NCI-H1092 treated with DMSO at 0.1 percent for 48 hours (cell line): ENCODE data around the gene C22orf31.

Experiments
- DNase-seq: peaks from one replicate; lab custom pipeline; 2025; lab: John Stamatoyannopoulos, UW

C22orf31 gene

DNA sequence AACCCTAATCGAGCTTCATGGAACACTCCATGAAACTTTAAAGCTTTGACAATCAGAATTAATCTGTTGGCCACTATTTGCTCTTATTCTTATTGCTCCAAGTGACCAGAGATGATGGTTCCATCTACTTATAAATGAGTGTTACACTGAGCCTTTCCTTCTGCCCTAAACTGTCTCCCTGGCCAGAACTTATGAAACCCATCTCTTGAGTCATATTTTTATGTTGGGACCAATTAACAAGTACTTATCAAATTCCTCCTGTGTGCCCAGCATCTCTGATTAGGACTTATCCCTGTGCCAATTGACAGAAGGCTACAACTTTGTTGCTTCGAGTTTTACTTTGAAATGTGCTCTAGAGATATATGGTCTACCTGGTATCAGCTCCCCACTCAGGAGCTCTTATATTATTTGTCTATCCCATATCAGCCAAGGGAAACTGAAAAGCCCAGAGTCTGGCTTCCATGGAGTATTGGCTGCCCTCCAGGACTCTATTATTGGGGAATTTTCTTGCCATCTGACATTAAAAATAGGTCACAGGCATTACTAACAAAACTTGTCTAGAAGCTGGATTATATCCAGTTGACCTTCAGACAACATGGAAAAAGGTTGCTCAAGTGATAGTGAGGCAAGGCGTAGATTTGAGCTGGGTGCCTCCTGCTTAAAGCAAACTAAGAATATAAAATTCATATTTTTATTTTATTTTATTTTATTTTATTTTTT is 20.0 kb upstream of the C22orf31 start:
- peak; percentile 34 for DNase-seq

- no peak for DNase-seq
Observed at GRCh38 chr22:29080106-29080975, 18.7 kb upstream of the C22orf31 start.

DNA sequence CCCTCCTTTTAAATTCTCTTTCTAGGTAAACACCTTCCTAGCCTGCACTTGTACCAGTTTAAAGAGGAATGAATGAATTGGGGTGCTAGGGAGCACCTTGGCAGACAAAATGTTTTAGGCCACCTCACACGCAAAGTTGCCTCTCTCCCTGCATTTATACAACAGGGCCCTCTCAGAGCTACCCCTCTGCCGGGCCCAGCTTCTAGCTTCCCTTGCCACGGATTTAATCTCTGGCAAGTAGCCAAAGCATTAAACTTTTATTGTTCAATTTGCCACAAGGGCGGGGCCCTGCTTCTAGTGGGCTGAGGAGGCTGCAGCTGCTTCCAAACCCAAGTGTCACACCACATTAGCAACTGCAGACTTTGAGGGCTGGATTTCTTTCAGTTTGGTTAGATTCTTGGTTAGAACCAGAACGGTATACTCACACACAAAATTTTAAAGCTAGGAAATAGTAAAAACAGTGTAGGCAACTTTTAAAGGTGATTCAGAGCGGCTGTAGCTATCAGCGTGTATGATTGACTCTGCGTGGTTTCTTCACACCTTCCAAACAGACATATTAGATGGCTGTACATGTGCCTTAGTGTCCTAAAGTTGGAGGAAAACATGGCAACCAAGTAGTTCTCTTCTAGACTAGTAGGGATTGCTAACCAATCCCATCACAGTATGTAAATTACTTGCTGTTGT is 17.7 kb upstream of the C22orf31 start:
- DNase-seq: peak; percentile 82

DNA sequence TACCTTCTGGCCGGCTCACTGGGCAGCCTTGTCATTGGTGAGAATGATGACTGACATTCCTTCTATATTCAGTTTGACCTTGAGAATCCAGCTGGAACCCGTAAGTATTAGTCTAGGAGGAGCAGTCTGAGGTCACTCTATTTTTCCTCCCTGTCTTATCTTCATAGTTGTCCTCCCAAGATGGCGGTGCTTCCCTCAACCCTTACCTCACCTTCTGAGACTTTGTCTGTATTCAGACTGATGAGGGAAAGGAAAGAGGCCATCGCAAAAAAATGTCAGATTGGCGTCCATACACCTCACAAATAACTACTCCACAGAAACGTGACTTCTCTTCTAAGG is 17.2 kb upstream of the C22orf31 start:
- no peak for DNase-seq

- no peak for DNase-seq
Observed at GRCh38 chr22:29078036-29078868, 16.6 kb upstream of the C22orf31 start.

DNA sequence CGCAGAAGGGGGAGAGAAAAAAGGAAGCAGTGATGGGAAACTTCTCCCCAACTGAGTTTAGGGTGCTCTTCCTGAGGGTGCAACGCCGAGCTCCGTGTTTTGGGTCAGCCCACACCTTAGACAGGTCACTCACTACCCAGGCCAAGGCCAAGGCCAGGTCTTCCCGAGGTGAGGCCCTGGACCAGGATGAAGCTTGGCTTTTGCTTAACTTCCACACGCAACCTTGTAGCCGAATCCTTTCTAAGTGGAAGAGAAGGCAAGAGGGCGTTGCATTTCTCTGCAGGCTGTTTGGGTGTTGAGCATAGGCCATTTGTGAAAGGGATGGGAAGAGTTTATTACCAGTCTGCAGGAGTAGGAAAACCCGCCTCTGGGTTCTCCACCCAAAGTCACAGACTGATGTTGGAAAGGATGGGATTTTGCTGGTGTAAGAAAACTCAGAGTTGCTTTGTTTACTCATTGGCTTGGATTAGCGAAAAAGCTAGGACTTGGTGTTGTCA is 12.7 kb upstream of the C22orf31 start:
- no peak for DNase-seq

DNA sequence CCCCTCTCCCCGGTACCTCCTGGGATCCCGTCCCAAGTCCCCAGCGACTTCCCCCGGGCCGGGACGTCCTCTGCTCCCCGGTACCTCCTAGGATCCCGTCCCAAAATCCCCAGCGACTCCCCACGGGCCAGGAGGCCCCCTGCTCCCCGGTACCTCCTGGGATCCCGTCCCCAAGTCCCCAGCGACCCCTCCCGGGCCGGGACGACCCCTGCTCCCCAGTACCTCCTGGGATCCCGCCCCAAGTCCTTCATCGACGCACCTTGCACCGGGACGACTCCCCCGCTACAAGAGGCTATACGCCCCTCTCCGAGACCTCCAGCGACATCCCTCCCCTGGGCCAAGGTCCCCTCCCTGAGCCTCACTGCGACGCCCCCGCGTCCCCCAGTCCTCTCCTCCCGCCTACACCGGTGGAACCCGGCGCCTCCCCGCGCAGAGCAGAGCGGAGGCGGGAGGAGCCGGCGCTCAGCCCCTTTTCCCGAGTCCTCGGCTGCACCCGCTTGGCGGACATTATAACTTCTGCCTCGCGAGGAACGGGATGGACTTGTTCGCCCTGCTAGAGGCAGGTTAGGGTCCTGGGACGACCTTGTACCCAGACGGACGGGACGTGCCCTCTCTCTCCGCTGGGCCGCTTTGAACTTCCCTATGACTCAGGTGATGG is 12.1 kb upstream of the C22orf31 start:
- DNase-seq: no peak

- no peak for DNase-seq
Observed at GRCh38 chr22:29072979-29073617, 11.5 kb upstream of the C22orf31 start, which contains the start of gene KREMEN1. Gene KREMEN1, plus strand, starts transcription at chr22:29073035. Its CDS starts 96 bp downstream, at chr22:29073131.

GRCh38 chr22:29072193-29072978 is 10.8 kb upstream of the C22orf31 start:
- peak; percentile 39 for DNase-seq

DNA sequence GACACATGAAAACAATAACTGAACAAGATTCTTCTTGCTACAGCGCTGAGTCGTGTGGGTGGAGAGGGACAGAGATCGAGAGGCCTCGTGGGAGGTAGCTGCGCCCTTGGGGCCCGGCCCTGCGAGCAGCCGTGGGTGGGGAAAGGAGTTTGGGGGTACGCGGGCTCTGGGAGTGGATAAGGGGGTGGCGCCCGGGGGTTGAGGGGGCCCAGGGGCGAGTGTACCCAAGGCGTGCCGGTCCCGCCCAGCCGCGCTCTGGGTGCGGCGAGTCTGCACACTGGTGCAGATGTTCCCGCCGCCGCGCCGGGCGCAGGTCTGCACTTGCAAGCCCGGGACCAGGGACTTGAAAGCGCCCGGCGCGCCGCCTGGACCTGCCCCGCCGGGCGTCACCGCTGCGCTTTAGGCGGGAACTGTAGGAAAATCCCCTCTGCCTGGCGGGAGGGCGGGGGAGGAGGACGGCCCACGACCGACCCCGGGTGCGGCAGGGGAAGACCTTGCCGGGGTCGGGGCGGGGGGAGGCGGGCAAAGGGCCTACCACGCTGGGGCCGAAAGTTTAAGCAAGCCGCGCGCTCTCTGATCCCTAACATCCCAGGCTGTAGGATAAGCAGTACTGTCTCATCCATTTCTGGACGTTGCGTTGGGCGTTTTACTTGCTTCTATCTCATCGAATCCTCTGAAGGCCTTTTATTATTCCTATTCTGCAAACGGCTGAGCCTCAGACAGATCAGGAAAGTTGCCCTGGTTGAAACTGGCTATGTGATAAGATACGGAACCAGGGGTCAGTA is 9.8 kb upstream of the C22orf31 start:
- no peak for DNase-seq

DNA sequence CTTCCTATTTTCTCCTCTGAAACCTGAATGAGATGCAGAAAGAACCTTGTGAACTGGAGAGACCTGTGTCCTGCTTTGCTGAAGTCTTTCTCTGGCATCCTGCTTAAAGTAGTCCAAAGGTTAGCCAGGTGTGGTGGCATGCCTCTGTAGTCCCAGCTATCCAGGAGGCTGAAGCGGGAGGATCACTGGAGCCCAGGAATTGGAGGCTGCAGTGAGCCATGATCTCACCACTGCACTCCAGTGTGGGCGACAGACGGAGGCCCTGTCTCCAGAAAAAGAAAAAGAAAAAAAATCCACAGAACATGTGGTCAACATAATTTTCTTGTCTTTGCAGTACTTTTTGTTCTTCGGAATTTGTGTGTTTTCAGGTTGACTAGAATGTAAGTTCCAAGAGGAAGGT is 8.9 kb upstream of the C22orf31 start:
- no peak for DNase-seq

GRCh38 chr22:29069463-29069862 is 7.8 kb upstream of the C22orf31 start:
- DNase-seq: no peak

GRCh38 chr22:29065468-29066190 is 4.0 kb upstream of the C22orf31 start:
- no peak for DNase-seq

GRCh38 chr22:29062286-29062821 is 723 bp upstream of the C22orf31 start:
- DNase-seq: no peak

DNA sequence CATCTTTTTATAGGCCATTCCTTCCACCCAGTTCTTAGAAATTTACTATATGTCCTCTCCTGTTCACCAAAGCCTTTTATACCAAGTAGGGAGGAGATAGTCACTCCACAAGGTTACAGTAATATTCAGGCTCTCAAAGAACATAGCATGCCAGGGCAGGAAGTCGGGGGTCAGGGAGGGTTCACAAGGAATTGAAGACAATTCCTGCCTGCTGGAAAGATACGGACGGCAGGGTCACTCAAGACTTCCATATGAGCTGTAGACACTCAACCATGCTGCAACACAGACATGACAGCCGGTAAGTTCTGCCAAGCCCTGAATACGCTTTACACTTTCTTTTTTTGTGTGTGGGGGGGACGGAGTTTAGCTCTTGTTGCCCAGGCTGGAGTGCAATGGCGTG is 700 bp downstream of the C22orf31 start:
- DNase-seq: no peak

DNA sequence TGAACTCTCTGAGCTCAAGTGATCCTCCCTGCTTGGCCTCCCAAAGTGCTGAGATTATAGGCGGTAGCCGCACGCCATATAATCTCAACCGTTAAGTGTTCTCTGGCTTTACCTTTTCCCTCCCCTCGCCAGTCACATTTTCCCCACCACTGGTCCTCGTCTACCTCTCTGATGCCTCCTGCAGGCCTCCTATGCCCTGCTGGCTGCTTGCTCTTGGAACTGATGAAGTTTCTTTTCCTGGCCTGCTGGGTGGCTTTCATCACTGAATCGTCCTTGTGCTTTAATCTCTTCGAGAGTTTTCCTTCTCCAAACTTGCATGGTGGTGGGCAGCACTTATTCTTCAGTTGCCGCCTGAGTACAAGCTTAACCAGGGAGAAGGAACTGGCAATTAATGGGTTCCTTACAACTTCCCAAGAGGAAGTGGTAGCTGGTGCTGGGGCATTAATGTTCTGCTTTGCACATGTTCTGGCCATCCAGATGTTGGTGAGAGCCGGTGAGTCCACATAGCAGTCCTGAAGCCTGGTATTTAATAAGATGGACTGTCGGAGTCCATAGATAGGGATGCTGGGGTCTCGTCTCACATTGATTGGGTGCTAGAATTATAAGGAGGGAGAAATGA is 1.3 kb downstream of the C22orf31 start:
- no peak for DNase-seq

DNA sequence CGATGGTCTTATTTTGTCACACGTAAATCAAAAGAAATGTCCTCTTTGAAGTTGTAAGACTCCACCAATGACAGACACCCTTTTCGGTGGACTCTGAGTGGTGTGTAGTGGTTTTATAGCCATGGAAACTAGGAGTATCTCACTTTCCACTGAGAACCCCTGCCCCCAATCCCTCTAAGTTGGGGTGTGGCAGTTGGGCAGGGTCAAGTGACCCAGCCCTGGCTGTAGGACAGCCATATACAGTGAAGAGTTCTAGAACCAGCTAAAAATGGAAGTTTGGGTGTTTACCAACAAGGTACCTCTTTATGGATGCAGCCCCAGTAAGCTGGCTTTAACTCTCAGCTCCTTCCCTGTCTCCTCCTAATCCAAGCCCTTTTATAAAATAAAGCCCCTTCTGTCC is 5.2 kb downstream of the C22orf31 start:
- DNase-seq: no peak
